Naive thymus-derived CD4-positive, alpha-beta T cell (primary cell): Measurements from ENCODE around the gene USH2A. TPM values are rescaled to one million over a fixed set of nuclear protein-coding genes. Genes with fewer than 3 reads are reported as not detected.

ENCODE experiments used
- ATAC-seq: fragments of 150-1000 bp; cut with Tn5 transposase; 2 replicates; pipeline ENCODE4 v1.10.0; 2021; ENCODE audit warnings: mild to moderate bottlenecking, moderate library complexity
- CTCF ChIA-PET: fragments of 350-600 bp; sonication (Branson Sonifier 250); formaldehyde crosslinking; loops from one replicate; lab custom pipeline; 2021; ENCODE audit warnings: antibody characterized with exemption; lab: Charles Lee
- POLR2A ChIA-PET: fragments of 350-600 bp; sonication (Branson Sonifier 250); formaldehyde crosslinking; loops from one replicate; lab custom pipeline; 2021; ENCODE audit warnings: antibody characterized with exemption, inconsistent platforms; lab: Charles Lee
- DNase-seq, 9 donors: peaks; one replicate each; pipeline versions ENCODE4 v3.0.0 to v3.0.0-alpha.2; 2020 to 2022; ENCODE audit warnings: mixed read lengths in 1 of 9
- H3K27ac ChIP-seq: one replicate; pipeline ENCODE4 v1.7.0; 2013; ENCODE audit warnings: mild to moderate bottlenecking, low read depth, low read length, moderate library complexity
- H3K27me3 ChIP-seq, 2 donors: one replicate each; pipeline ENCODE4 v1.7.0; 2013; ENCODE audit warnings: low read length in 2 of 2, mild to moderate bottlenecking in 2 of 2, moderate library complexity in 2 of 2; ENCODE audit not compliant: control insufficient read depth in 2 of 2, insufficient read depth in 2 of 2
- H3K36me3 ChIP-seq, 3 experiments: 1 replicate in 2 of 3; 2 replicates in 1 of 3; pipeline ENCODE4 v1.7.0; 2013; ENCODE audit warnings: low read length in 3 of 3, mild to moderate bottlenecking in 3 of 3, moderate library complexity in 1 of 3; ENCODE audit not compliant: insufficient read depth in 3 of 3, control insufficient read depth in 2 of 3
- H3K4me1 ChIP-seq, 2 donors: one replicate each; pipeline ENCODE4 v1.7.0; 2013; ENCODE audit warnings: low read length in 2 of 2, mild to moderate bottlenecking in 2 of 2, moderate library complexity in 1 of 2; ENCODE audit not compliant: control insufficient read depth in 2 of 2, insufficient read depth in 2 of 2
- H3K4me3 ChIP-seq: 2 replicates; pipeline ENCODE4 v1.7.0; 2013; ENCODE audit warnings: mild to moderate bottlenecking, low read length
- H3K9me3 ChIP-seq, 3 experiments: 1 replicate in 2 of 3; 2 replicates in 1 of 3; pipeline ENCODE4 v1.7.0; 2013; ENCODE audit warnings: low read length in 3 of 3; ENCODE audit not compliant: control insufficient read depth in 2 of 3
- H3K27ac Mint-ChIP-seq, 9 donors: one replicate each; pipeline ENCODE4 v1.8.0; 2020 to 2022; ENCODE audit warnings: mixed read lengths in 9 of 9, mild to moderate bottlenecking in 8 of 9, moderate library complexity in 5 of 9, inconsistent platforms in 2 of 9
- H3K27me3 Mint-ChIP-seq, 5 donors: one replicate each; pipeline ENCODE4 v1.8.0; 2021 to 2022; ENCODE audit warnings: mixed read lengths in 5 of 5, mild to moderate bottlenecking in 1 of 5
- H3K36me3 Mint-ChIP-seq, 5 donors: one replicate each; pipeline ENCODE4 v1.8.0; 2020 to 2022; ENCODE audit warnings: mixed read lengths in 5 of 5, mild to moderate bottlenecking in 3 of 5, inconsistent platforms in 1 of 5
- H3K4me1 Mint-ChIP-seq, 7 donors: one replicate each; pipeline ENCODE4 v1.8.0; 2020 to 2022; ENCODE audit warnings: mixed read lengths in 7 of 7, mild to moderate bottlenecking in 3 of 7, inconsistent platforms in 1 of 7
- H3K4me3 Mint-ChIP-seq, 10 donors: one replicate each; pipeline ENCODE4 v1.8.0; 2020 to 2022; ENCODE audit warnings: mild to moderate bottlenecking in 10 of 10, mixed read lengths in 10 of 10, moderate library complexity in 6 of 10, inconsistent platforms in 2 of 10
- H3K9me3 Mint-ChIP-seq, 11 donors: one replicate each; pipeline ENCODE4 v1.8.0; 2020 to 2022; ENCODE audit warnings: mixed read lengths in 11 of 11, mild to moderate bottlenecking in 4 of 11, inconsistent platforms in 1 of 11, moderate library complexity in 1 of 11
- intact Hi-C, 2 donors: fragments of 100-400 bp; cut with micrococcal nuclease; formaldehyde crosslinking; loops; one replicate each; pipeline ENCODE4 v1.15.1; 2023
- polyA plus RNA-seq, 2 donors: library from polyadenylated mRNA; unstranded; fragments of 300-500 nt; fragmentation: Illumina TruSeq; gene quantifications; one replicate each; pipeline ENCODE4 v1.2.3, GENCODE V29; 2021
- total RNA-seq, 6 experiments: library from RNA in 5 of 6; stranded (reverse) in 5 of 6; gene quantifications; 1 replicate in 5 of 6; 2 replicates in 1 of 6; pipeline ENCODE4 v1.2.3 and lab custom pipeline; 2021 to 2026

The USH2A gene
- total and polyA plus RNA-seq, 7 experiments from 2014 or later, result not detected

- Histone ChIP-seq H3K36me3 (no peaks in the 10 kb centered on the region), H3K27ac (no peak overlapping the region), H3K4me3 (no peak overlapping the region), H3K4me1 (no peaks in the 10 kb centered on the region), H3K9me3 (no peaks in the 10 kb centered on the region), H3K27me3 (no peaks in the 10 kb centered on the region)
- DNase-seq, result no peak
- ATAC-seq, result no peak
- POLR2A ChIA-PET, result no interaction called here
- peaks cover 0 to 5% (median 0%) of the 10 kb centered on the region in 11 donors for H3K9me3 Mint-ChIP-seq
- intact Hi-C loops, result no loop called here
- H3K27ac Mint-ChIP-seq, result no peak overlapping the region
- H3K4me3 Mint-ChIP-seq, result no peak overlapping the region
- CTCF ChIA-PET, result no interaction called here
- H3K36me3 Mint-ChIP-seq, result no peaks in the 10 kb centered on the region
- H3K4me1 Mint-ChIP-seq, result no peaks in the 10 kb centered on the region
- H3K27me3 Mint-ChIP-seq, result no peaks in the 10 kb centered on the region
Observed at GRCh38 chr1:216073793-216074595, 349.3 kb downstream of the USH2A start.

- no peak overlapping the region for H3K4me3 ChIP-seq
- CTCF ChIA-PET, result no interaction called here
- no peaks in the 10 kb centered on the region for H3K27me3 ChIP-seq
- POLR2A ChIA-PET, result no interaction called here
- no peaks in the 10 kb centered on the region for H3K4me1 ChIP-seq
- no peaks in the 10 kb centered on the region for H3K9me3 ChIP-seq
- intact Hi-C loops, result no loop called here
- no peak overlapping the region for H3K4me3 Mint-ChIP-seq
- H3K36me3 Mint-ChIP-seq, result no peaks in the 10 kb centered on the region
- no peak for DNase-seq
- H3K4me1 Mint-ChIP-seq, result no peaks in the 10 kb centered on the region
- H3K9me3 Mint-ChIP-seq, result peaks cover 0 to 13% (median 6%) of the 10 kb centered on the region in 11 donors
- no peaks in the 10 kb centered on the region for H3K27me3 Mint-ChIP-seq
- H3K36me3 ChIP-seq, result no peaks in the 10 kb centered on the region
- no peak for ATAC-seq
- no peak overlapping the region for H3K27ac Mint-ChIP-seq
- no peak overlapping the region for H3K27ac ChIP-seq
Observed at GRCh38 chr1:216071262-216071661, 352.0 kb downstream of the USH2A start.

GRCh38 chr1:216064643-216065042, 358.6 kb downstream of the USH2A start:
- CTCF ChIA-PET, result no interaction called here
- intact Hi-C loops, result no loop called here
- POLR2A ChIA-PET, result no interaction called here
- Mint-ChIP-seq H3K9me3 (peaks cover 0 to 30% (median 6%) of the 10 kb centered on the region in 11 donors), H3K27ac (no peak overlapping the region), H3K4me1 (no peaks in the 10 kb centered on the region), H3K4me3 (no peak overlapping the region), H3K36me3 (no peaks in the 10 kb centered on the region), H3K27me3 (no peaks in the 10 kb centered on the region)
- Histone ChIP-seq H3K27me3 (no peaks in the 10 kb centered on the region), H3K4me3 (no peak overlapping the region), H3K36me3 (no peaks in the 10 kb centered on the region), H3K27ac (no peak overlapping the region), H3K4me1 (no peaks in the 10 kb centered on the region), H3K9me3 (no peaks in the 10 kb centered on the region)
- ATAC-seq (no peak), DNase-seq (no peak)

GRCh38 chr1:216057947-216058346, 365.3 kb downstream of the USH2A start:
- intact Hi-C loops, result no loop called here
- H3K4me3 ChIP-seq, result no peak overlapping the region
- H3K27ac ChIP-seq, result no peak overlapping the region
- Mint-ChIP-seq H3K27ac (no peak overlapping the region), H3K9me3 (peaks cover 0 to 18% (median 0%) of the 10 kb centered on the region in 11 donors), H3K36me3 (no peaks in the 10 kb centered on the region), H3K27me3 (no peaks in the 10 kb centered on the region), H3K4me3 (no peak overlapping the region), H3K4me1 (no peaks in the 10 kb centered on the region)
- CTCF ChIA-PET, result no interaction called here
- ATAC-seq (no peak), DNase-seq (no peak)
- no peaks in the 10 kb centered on the region for H3K9me3 ChIP-seq
- POLR2A ChIA-PET, result no interaction called here
- H3K4me1 ChIP-seq, result no peaks in the 10 kb centered on the region
- H3K36me3 ChIP-seq, result no peaks in the 10 kb centered on the region
- H3K27me3 ChIP-seq, result no peaks in the 10 kb centered on the region

- H3K27ac ChIP-seq, result no peak overlapping the region
- H3K27me3 ChIP-seq, result no peaks in the 10 kb centered on the region
- no peak for DNase-seq
- Mint-ChIP-seq H3K36me3 (no peaks in the 10 kb centered on the region), H3K4me3 (no peak overlapping the region), H3K27me3 (no peaks in the 10 kb centered on the region), H3K27ac (no peak overlapping the region), H3K4me1 (no peaks in the 10 kb centered on the region), H3K9me3 (peaks cover 0 to 15% (median 1%) of the 10 kb centered on the region in 11 donors)
- H3K9me3 ChIP-seq, result no peaks in the 10 kb centered on the region
- intact Hi-C loops, result no loop called here
- no peaks in the 10 kb centered on the region for H3K36me3 ChIP-seq
- ChIA-PET CTCF (no interaction called here), POLR2A (no interaction called here)
- no peaks in the 10 kb centered on the region for H3K4me1 ChIP-seq
- no peak overlapping the region for H3K4me3 ChIP-seq
- no peak for ATAC-seq
Observed at GRCh38 chr1:216057063-216057462, 366.2 kb downstream of the USH2A start.

- DNase-seq (no peak), ATAC-seq (no peak)
- ChIA-PET POLR2A (no interaction called here), CTCF (no interaction called here)
- no peaks in the 10 kb centered on the region for H3K27me3 ChIP-seq
- no peaks in the 10 kb centered on the region for H3K4me1 ChIP-seq
- Mint-ChIP-seq H3K4me1 (no peaks in the 10 kb centered on the region), H3K27ac (no peak overlapping the region), H3K27me3 (no peaks in the 10 kb centered on the region), H3K36me3 (no peaks in the 10 kb centered on the region), H3K9me3 (peaks cover 0 to 15% (median 5%) of the 10 kb centered on the region in 11 donors), H3K4me3 (no peak overlapping the region)
- no peak overlapping the region for H3K4me3 ChIP-seq
- no peaks in the 10 kb centered on the region for H3K9me3 ChIP-seq
- intact Hi-C loops, result no loop called here
- H3K27ac ChIP-seq, result no peak overlapping the region
- H3K36me3 ChIP-seq, result no peaks in the 10 kb centered on the region
Observed at GRCh38 chr1:216055004-216055403, 368.2 kb downstream of the USH2A start.

- Mint-ChIP-seq H3K36me3 (no peaks in the 10 kb centered on the region), H3K27ac (no peak overlapping the region), H3K9me3 (peaks cover 0 to 15% (median 5%) of the 10 kb centered on the region in 11 donors), H3K4me1 (no peaks in the 10 kb centered on the region), H3K4me3 (no peak overlapping the region), H3K27me3 (no peaks in the 10 kb centered on the region)
- Histone ChIP-seq H3K36me3 (no peaks in the 10 kb centered on the region), H3K4me1 (no peaks in the 10 kb centered on the region), H3K27ac (no peak overlapping the region), H3K9me3 (no peaks in the 10 kb centered on the region), H3K4me3 (no peak overlapping the region), H3K27me3 (no peaks in the 10 kb centered on the region)
- ChIA-PET POLR2A (no interaction called here), CTCF (no interaction called here)
- intact Hi-C loops, result no loop called here
- ATAC-seq (no peak), DNase-seq (no peak)
Observed at GRCh38 chr1:216054600-216054999, 368.6 kb downstream of the USH2A start.
